Right renal pelvis (tissue), 4 donors: ENCODE measurements around the gene CHCHD6. TPM values are rescaled to one million over a fixed set of nuclear protein-coding genes. Genes with fewer than 3 reads are reported as not detected.

ENCODE experiments used
- DNase-seq, 4 donors: peaks; one replicate each; pipeline ENCODE4 v3.0.0-alpha.2; 2013; ENCODE audit warnings: low read depth in 4 of 4, low spot score in 3 of 4, missing footprints in 1 of 4
- polyA plus RNA-seq, 4 donors: library from polyadenylated mRNA; unstranded; fragments of 120-200 nt; gene quantifications; one replicate each; pipeline ENCODE4 v1.2.1, GENCODE V29; 2013; ENCODE audit not compliant: insufficient read length in 4 of 4

The CHCHD6 gene
- polyA plus RNA-seq, 4 donors, result 17.5 to 23.2 (median 18.1) TPM

- DNase-seq, result no peak
Measured at GRCh38 chr3:126965526-126966080, 261.6 kb downstream of the CHCHD6 start.

- no peak for DNase-seq
Measured at GRCh38 chr3:126967386-126967785, 263.3 kb downstream of the CHCHD6 start.

- DNase-seq, result no peak
Measured at GRCh38 chr3:126968391-126969390, 264.7 kb downstream of the CHCHD6 start.

- DNase-seq, result no peak
Measured at GRCh38 chr3:126969586-126969985, 265.5 kb downstream of the CHCHD6 start.

GRCh38 chr3:126970101-126970500, 266.1 kb downstream of the CHCHD6 start:
- DNase-seq, result no peak

GRCh38 chr3:126970921-126971320, 266.9 kb downstream of the CHCHD6 start:
- no peak for DNase-seq

- no peak for DNase-seq
Measured at GRCh38 chr3:126971891-126972351, 267.9 kb downstream of the CHCHD6 start.

GRCh38 chr3:126972866-126973265, 268.8 kb downstream of the CHCHD6 start:
- DNase-seq, result no peak

- DNase-seq, result no peak
Measured at GRCh38 chr3:126973814-126974213, 269.8 kb downstream of the CHCHD6 start.

GRCh38 chr3:126974756-126975155, 270.7 kb downstream of the CHCHD6 start:
- DNase-seq, result no peak

GRCh38 chr3:126976906-126977305, 272.9 kb downstream of the CHCHD6 start:
- no peak for DNase-seq

GRCh38 chr3:126977821-126978220, 273.8 kb downstream of the CHCHD6 start:
- no peak for DNase-seq

- no peak for DNase-seq
Measured at GRCh38 chr3:126978291-126978690, 274.3 kb downstream of the CHCHD6 start.

- no peak for DNase-seq
Measured at GRCh38 chr3:126979046-126979628, 275.1 kb downstream of the CHCHD6 start.

- no peak for DNase-seq
Measured at GRCh38 chr3:126980266-126980811, 276.3 kb downstream of the CHCHD6 start.

- no peak for DNase-seq
Measured at GRCh38 chr3:126982126-126982470, 278.1 kb downstream of the CHCHD6 start.

GRCh38 chr3:126982471-126983175, 278.6 kb downstream of the CHCHD6 start, which contains the start of gene PLXNA1:
PLXNA1 (plus strand) TSS chr3:126983115; CDS start chr3:126988594, 5,479 bp downstream.
- DNase-seq, result peak in 2 of 4 donors; percentile 44 to 45

- DNase-seq, result no peak
Measured at GRCh38 chr3:126983276-126983652, 279.2 kb downstream of the CHCHD6 start.

- no peak for DNase-seq
Measured at GRCh38 chr3:126983653-126984390, 279.8 kb downstream of the CHCHD6 start.
